Right kidney (tissue), 1 donor: Measurements from ENCODE around the gene AMPH.
"Not testable (repeated sequence)": the region's sequence is repeated elsewhere in the genome, so short reads cannot be mapped to it uniquely, and the experiment has no call there.

Source experiments
- DNase-seq: peaks from one replicate; pipeline ENCODE4 v3.0.0-alpha.2; 2016

Gene AMPH

DNA sequence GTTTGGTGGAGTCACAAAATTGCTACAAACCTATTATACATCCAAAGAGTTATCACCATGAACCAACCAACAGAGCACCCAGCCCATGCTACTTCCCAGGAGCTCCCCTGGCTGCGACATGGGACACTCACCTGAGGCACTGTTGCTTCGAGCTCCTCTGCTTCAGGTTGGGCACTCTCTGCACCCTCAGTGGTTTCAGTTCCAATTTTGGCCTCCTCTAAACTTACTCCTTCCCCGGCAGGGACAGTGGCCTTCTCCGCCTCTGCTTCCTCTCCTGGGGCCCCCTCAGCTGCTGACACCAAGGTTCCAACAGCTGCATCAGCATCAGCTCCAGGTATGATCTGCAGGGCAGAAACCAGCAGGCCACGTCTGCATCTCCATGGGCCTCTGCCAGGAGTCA, 237.3 kb downstream of the AMPH start:
- no peak for DNase-seq

DNA sequence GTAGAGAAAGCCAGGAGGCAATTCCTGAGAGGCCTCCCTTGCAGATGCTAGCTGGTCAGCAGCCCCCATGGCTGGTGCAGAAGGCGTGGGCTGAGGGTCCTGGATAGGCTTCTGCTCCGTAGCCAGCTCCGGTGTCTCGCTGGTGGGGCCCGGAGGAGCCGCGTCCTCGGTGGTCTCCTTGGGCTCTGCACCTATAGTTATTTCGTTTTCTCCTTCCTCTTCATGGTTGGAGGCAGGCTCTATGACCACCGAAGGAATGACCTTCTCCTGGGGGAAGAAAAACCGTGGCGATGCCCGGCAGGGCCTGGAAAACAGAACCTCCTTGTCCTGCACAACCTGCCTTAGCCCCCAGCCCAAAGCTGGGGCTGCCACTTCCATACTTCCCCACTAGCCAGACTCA, 239.4 kb downstream of the AMPH start:
- DNase-seq, result no peak

DNA sequence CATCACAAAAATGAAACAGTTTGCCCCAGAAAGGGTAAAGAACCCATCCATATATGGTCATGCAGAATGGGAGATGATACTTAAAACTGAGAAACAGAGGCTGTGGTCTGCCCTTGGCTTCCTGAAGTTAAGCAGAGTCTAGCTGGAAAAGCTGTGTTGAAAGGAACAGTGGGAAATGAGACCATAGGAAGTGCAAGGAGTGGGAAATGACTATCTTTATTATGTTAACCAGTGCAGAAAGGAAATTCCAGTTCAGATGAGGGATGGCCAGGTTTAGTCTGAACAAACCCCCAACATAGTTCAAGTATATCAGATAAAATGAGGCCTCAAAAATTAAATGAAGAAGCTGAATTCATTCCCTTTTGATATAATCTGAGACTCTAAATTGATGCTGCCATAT, 245.5 kb downstream of the AMPH start:
- no peak for DNase-seq

DNA sequence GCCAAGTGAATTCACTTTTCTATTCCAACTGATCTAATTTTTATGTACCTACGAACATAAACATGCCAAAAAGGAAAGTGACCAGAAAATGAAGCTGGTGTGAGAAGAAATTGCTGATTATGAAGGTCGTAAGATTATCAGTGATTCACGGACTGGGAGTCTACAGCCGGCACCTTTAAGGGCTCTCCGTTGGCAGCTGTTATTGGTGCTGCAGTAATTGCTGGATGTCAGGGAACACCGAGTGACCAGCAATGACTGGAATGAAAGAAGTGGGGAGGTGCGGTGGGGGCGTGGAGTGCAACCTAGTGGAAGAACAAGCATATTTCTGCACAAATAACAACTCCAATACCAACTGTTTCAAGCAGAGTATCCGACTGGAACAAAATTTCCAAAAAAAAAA, 247.9 kb downstream of the AMPH start:
- DNase-seq, result no peak

DNA sequence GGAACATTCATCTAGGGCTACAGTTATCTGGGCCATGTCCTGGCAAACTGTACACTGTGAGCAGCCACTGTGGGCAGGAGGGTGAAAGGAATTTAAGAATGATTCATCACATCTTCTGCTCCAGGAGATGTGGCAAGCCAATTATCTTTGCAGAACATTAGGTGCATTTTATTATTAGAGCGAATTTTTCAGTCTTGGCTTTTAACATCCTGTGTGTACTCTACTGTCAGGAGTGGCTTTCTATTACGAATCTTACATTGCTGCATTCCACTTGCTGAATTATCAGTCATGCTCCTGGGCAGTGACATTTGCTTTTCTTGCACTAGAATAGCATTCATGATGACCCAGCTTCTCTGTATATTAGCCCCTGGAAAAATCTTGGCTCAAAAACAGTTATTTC, 248.5 kb downstream of the AMPH start:
- no peak for DNase-seq

DNA sequence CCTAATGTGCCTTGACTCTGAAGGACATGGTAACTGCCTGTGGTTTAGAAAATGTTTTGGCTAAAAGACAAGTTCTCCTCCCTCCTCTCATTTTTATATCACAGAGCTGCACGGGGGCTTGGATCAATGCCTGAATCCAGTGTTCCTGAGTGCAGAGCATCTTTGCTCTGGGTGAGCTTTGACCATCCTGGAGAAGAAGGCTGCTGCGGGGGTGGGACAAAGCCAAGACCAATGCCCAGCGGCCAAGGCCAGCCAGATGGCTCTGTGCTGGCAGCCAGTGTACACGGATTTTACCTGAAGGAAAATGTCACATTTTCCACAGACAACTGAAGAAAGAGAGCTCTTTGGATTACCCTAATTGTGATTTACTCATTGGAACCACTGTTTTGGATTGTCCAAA, 255.7 kb downstream of the AMPH start:
- DNase-seq, result no peak

DNA sequence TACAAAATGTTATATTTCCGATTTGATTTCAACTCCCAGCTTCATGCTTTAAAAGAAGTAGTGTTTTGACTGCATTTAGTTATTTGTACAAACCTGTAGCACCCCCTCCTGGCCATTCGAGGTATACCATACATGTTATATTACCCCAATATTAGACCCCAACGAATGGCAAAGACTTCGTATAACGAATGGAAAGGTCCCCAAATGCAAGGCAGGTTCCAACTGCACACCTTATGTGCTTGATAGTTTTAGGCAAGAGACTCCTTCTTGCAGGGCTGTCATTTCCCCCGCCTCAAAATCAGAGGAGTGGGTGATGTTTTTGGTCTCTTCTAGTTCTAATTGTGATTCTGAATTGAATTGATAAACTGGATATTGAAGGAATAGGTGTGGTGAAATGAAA, 256.7 kb downstream of the AMPH start:
- no peak for DNase-seq

DNA sequence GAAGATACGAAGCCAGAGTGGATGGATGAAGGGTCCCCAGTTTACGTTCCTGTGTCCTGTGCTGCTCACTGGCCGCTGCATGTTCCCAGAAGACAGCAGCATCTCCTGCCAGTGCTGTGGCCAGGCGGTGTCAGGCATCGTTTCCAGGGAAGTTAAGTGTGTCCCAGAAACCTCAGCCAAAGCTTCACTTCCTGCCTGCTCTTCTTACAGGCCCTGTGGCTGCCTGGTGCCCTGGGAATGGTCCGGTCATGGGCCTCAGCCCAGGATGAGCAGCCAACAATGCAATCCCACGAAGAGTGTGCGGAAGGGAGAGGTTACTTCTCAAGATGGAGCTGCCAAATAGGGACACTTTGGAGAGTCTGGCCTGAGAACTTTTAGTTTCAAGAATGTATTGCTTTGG, 258.0 kb downstream of the AMPH start:
- no peak for DNase-seq

DNA sequence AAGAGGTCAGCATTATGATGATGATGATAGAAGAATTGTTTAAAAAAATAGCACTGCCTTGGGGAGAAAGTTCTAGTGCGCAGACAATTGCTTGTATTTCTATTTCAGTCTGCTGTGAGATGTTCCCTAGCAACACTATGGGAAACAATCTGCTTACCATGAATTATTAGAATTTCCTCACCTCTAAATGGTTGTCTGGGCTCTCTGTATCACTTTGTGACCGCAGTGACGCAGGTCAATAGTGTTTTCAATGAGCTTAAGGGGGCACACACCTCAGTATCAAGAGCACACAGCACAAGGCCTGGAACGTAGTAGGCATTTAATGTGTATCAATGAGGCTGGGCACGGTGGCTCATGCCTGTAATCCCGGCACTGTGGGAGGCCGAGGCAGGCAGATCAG, 258.9 kb downstream of the AMPH start:
- no peak for DNase-seq

DNA sequence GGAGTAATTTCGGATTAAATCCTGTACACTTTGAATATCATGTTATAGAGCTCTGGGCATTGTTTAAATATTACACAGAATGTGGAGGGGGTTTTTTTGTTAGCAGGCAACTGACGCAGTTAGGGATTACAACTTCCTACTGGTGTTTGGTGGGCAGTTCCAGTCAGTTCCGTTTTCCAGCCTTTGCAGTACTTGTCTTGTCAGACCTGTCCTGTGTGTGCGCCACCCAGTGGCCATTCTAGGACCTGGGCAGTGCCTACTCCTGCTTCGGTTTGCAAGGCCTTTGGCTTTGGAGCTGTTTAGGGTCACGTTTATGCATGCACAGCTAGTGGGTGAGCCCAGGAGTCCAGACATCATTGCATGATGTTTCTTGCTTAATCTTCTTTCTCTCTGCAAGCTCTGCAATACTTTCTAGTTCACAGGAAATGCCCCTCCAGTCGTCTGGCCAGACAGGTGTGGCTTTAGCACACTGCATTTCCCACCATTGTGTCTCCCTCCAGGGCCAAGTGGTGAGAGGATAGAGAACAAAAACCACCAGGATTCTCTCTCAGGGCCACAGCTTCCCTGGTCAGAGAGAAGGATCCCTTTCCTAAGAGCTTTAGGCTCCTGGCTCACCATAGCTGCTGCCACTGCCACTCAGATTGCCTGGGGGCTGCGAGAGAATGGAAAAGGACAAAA, 261.2 kb downstream of the AMPH start:
- peak; percentile 32 for DNase-seq

DNA sequence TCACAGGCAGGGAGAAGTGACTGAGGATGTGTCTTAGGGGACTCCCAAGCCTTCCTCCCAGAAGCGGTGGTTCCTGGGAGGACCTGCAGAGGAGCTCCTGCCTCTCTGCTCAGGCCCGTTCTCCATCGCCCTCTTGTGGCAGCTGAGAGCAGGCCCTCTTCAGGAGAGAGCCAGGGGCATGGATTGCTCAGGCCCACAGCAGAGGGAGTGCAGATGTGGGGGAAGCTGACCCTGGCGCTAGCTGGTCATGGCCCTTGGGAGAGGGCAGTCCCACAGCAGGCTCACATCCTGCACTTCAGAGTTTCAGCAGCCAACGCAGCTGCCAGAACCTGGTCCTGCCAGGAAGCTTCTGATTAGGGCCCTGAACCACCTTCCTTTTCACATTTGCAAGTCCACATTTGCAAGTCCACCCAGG, 263.0 kb downstream of the AMPH start:
- no peak for DNase-seq

DNA sequence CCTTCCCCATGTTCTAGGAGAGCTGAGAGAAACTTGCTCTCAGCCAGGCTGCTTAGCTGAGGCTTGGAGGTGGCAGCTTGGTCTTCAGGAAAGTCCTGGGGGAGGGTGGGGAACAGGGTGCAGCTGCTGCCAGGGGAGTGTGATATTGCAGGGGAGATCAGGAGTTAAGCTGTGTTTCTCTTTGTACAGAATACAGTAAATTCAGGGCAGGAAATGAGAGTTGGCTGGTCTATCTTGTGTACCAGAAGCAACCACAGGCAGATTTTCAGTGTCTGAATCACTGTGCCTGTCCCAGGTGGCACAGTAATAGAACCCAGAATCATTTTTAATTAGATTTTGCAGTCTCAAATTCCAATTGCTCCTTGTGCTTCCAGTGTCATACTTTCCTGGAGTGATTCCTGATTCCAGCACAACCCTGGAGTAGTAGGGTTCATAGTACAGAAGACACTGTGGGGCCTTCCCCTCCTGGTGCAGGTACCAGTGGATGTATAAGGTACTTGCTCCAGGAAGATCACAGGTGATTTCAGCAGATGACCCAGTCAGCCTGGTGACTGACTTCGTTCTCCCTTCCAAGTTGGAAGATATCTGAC, 263.8 kb downstream of the AMPH start:
- no peak for DNase-seq

DNA sequence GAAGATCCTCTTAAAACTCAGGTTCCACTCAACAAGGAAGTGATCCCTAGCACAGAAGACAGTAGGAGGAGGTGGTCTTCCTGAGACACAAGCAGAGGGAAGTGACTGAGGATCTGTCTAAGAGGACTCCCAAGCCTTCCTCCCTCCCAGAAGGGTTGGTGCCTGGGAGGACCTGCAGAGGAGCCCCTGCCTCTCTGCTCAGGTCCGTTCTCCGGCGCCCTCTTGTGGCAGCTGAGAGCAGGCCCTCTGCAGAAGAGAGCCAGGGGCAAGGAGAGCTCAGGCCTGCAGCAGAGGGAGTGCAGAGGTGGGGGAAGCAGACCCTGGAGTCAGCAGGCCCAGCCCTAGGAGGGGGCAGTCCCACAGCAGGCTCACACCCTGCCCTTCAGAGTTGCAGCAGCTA, 267.8 kb downstream of the AMPH start:
- not testable (repeated sequence) for DNase-seq

DNA sequence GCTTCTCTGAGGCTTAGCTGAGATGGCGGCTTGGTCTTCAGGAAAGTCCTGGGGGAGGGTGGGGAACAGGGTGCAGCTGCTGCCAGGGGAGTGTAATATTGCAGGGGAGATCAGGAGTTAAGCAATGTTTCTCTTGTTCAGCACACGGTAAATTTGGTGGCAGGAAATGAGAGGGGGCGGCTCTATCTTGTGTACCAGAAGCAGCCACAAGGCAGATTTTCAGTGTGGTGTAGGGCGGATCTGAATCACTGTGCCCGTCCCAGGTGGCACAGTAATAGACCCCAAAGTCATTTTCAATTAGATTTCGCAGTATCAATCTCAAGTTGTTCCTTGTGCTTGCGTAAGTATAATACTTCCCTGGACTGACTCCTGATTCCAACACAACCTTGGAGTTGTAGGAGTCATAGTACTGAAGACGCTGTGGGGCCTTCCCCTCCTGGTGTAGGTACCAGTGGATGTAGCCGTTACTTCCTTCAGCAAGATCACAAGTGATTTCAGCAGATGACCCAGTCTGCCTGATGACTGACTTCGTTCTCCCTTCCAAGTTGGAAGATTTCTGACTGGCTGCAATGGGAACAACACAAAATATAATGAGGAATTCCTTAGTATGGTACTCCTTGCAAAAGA, 268.4 kb downstream of the AMPH start:
- DNase-seq, result not testable (repeated sequence)

DNA sequence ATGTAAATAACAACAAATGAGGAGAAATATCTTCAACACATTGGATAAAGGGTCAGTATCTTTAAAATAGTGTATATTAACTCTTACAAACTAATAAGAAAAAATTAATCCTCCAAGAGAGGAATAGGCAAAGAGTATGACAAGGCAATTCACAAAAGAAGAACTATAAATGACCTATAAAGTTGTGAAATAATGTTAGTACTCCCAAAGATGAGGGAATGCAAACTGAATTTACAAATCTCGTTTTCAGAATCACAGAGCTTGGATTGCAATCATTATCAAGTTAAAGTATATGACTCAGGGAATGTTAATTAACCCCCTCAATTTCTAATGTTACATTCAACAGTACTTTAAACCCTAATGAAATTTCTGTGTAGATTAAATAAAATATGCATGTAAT, 270.4 kb downstream of the AMPH start:
- no peak for DNase-seq

DNA sequence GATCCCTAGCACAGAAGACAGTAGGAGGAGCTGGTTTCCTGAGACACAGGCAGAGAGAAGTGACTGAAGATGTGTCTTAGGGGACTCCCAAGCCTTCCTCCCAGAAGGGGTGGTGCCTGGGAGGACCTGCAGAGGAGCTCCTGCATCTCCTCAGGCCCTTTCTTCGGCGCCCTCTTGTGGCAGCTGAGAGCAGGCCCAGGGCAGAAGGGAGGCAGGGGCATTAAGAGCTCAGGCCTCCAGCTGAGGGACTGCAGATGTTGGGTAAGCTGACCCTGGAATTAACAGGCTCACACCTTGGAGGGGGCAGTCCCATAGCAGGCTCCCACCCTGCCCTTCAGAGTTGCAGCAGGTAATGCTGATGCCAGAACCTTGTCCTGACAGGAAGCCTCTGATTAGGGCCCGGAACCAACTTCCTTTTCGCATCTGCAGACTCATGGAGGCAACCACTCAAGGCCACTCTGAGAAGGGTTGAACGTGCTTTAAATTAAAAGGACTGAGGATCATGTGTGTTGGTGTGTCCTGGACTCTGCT, 272.0 kb downstream of the AMPH start:
- DNase-seq, result not testable (repeated sequence)

DNA sequence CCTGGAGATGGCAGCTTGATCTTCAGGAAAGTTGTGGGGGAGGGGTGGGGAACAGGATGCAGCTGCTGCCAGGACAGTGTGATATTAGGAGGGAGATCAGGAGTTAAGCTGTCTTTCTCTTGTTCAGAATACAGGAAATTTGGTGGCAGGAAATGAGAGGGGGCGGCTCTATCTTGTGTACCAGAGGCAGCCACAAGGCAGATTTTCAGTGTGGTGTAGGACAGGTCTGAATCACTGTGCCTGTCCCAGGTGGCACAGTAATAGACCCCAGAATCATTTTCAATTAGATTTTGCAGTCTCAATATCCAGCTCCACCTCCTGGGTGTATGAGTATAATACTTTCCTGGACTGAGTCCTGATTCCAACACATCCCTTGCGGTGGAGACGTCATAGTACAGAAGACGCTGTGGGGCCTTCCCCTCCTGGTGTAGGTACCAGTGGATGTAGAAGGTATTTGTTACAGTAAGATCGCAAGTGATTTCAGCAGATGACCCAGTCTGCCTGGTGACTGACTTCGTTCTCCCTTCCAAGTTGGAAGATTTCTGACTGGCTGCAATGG, 272.8 kb downstream of the AMPH start:
- DNase-seq, result not testable (repeated sequence)

DNA sequence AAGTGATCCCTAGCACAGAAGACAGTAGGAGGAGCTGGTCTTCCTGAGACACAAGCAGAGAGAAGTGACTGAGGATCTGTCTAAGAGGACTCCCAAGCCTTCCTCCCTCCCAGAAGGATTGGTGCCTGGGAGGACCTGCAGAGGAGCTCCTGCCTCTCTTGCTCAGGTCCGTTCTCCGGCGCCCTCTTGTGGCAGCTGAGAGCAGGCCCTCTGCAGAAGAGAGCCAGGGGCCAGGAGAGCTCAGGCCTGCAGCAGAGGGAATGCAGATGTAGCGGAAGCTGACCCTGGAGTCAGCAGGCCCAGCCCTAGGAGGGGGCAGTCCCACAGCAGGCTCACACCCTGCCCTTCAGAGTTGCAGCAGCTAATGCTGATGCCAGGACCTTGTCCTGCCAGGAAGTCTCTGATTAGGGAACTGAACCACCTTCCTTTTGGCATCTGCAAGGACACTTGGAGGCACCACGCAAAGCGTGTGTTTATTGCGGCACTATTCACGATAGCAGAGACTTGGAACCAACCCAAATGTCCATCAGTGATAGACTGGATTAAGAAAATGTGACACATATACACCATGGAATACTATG, 276.8 kb downstream of the AMPH start:
- not testable (repeated sequence) for DNase-seq

DNA sequence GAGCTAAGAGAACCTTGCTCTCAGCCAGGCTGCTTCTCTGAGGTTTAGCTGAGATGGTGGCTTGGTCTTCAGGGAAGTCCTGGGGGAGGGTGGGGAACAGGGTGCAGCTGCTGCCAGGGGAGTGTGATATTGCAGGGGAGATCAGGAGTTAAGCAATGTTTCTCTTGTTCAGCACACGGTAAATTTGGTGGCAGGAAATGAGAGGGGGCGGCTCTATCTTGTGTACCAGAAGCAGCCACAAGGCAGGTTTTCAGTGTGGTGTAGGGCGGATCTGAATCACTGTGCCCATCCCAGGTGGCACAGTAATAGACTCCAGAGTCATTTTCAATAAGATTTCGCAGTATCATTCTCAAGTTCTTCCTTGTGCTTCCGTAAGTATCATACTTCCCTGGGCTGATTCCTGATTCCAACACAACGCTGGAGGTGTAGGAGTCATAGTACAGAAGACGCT, 277.7 kb downstream of the AMPH start:
- DNase-seq, result not testable (repeated sequence)

DNA sequence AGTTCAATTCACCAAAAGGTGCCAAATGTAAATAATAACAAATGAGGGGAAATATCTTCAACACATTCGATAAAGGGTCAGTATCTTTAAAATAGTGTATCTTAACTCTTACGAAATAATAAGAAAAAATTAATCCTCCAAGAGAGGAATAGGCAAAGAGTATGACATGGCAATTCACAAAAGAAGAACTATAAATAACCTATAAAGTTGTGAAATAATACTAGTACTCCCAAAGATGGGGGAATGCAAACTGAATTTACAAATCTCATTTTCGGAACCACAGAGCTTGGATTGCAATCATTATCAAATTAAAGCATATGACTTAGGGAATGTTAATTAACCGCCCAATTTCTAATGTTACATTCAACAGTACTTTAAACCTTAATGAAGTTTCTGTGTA, 279.6 kb downstream of the AMPH start:
- DNase-seq, result no peak

DNA sequence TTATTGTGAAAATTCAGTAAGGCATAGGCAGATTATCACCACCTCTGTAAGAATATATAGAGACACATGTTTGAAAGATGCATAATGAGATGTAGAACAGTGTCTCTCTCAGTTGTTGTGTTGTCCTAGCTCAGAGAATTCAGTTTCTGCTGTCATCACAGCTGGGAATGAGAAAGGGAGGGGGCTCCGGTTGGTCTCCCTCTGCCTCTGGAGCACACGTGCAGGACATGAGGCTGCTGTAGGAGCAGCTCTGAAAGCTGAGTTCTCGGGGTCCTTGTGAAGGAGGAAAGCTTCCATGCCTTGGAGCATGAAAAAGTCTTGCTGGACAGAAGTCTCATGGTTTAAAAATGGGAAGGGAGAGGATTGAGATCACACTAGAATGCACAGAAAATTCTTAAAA, 280.4 kb downstream of the AMPH start:
- DNase-seq, result not testable (repeated sequence)

DNA sequence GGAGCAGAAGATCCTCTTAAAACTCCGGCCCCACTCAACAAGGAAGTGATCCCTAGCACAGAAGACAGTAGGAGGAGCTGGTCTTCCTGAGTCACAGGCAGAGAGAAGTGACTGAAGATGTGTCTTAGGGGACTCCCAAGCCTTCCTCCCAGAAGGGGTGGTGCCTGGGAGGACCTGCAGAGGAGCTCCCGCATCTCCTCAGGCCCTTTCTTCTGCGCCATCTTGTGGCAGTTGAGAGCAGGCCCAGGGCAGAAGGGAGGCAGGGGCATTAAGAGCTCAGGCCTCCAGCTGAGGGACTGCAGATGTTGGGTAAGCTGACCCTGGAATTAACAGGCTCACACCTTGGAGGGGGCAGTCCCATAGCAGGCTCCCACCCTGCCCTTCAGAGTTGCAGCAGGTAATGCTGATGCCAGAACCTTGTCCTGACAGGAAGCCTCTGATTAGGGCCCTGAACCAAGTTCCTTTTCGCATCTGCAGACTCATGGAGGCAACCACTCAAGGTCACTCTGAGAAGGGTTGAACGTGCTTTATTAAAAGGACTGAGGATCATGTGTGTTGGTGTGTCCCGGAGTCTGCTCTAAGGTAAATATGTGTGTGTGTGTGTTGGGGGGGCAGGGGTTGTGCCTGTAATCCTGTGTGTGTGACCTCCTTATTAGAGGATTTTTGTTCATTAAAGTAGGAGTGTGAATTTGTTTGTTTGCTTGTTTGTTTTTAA, 281.1 kb downstream of the AMPH start:
- DNase-seq, result not testable (repeated sequence)
